ENCODE measurements around the gene SAMD13.
A peak's percentile ranks its signal among the peaks of the same experiment; 100 is the strongest.

Gene SAMD13

DNA sequence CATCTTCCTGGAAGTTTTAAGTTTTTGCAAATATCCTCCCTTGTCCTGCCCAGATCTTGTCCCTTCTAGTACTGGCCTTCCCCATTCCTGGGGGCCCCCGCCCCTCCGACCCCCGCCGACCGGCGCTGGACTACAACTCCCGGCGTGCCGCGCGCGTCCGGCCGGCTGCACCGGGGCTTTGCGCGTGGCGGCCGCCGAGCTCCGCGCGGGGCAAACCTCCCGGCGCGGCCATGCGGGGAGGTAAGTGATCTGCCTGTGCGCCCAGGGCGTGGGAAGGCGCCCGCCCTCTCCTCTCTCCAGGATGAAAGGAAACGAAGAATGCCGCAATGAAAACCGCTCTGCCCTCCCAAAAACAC is 3.2 kb upstream of the SAMD13 start:
- peak overlapping the region; percentile 81 for H3K9ac ChIP-seq
- H3K27me3 ChIP-seq (ENCODE audit: insufficient read depth, low read depth), result no peaks in the 10 kb centered on the region
- H3K4me2 ChIP-seq, result peak overlapping the region; percentile 21; the same call in 1 of the 2 replicates
- no peak overlapping the region for H3K4me3 ChIP-seq (IDR thresholded peaks at IDR 0.05; ENCODE audit: insufficient read depth, low read depth, low read length)
- no peak overlapping the region for H3K27ac ChIP-seq
- TF ChIP-seq, protein P1, sequence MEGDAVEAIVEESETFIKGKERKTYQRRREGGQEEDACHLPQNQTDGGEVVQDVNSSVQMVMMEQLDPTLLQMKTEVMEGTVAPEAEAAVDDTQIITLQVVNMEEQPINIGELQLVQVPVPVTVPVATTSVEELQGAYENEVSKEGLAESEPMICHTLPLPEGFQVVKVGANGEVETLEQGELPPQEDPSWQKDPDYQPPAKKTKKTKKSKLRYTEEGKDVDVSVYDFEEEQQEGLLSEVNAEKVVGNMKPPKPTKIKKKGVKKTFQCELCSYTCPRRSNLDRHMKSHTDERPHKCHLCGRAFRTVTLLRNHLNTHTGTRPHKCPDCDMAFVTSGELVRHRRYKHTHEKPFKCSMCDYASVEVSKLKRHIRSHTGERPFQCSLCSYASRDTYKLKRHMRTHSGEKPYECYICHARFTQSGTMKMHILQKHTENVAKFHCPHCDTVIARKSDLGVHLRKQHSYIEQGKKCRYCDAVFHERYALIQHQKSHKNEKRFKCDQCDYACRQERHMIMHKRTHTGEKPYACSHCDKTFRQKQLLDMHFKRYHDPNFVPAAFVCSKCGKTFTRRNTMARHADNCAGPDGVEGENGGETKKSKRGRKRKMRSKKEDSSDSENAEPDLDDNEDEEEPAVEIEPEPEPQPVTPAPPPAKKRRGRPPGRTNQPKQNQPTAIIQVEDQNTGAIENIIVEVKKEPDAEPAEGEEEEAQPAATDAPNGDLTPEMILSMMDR (conservative IDR thresholded peaks at IDR 0.05; ENCODE audit: low read depth, low read length), result no peak
- peak overlapping the region; percentile 89 for H2AFZ ChIP-seq (ENCODE audit: low read depth)
- no peaks in the 10 kb centered on the region for H4K20me1 ChIP-seq (ENCODE audit: insufficient read depth)
- peaks cover 6% of the 10 kb centered on the region for H3K4me1 ChIP-seq (ENCODE audit: low read depth, poor library complexity, severe bottlenecking)
- H3K36me3 ChIP-seq (ENCODE audit: insufficient read depth), result no peaks in the 10 kb centered on the region
- no peaks in the 10 kb centered on the region for H3K79me2 ChIP-seq (ENCODE audit: insufficient read depth, low read depth)

DNA sequence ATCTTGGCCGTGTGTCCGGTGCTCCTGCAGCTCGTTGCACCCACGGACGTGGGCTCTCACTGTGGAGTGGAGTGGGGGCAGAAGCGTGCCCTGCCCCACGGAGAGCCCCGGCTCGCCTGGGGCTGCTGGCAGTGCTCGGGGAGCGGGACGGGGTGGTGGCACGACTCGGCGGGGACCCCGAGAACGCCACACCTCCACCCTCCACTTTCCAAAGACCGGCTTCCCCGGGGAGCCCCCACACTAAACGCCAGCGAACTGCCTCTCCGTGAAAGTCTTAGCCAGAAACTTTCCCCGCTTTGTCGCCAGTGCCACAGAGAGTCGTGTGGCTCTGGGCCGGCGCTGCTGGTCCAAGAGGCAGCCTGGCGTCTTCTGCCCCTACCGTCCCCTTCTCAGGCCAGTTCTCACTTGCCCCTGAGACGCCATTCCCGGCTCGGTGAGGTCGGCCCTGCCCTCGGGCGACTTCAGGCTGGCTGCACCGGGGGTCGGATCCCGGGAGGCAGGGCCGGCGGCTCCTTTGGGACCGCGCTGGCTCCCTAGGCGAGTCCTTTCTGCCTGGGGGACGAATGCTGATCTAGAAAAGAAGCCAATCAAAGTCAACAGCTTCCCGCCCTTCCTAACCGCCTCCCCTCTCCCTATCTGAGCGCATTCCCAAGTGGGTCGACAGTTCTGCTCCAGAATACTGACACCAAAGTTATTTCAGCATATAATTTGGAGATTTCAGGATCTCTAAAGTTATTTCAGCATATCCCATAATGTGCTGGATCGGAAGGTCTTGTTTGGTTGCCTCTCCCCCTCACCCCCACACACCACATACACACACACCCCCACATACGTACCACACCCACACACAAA is 2.6 kb upstream of the SAMD13 start:
- Histone ChIP-seq H3K27me3 (ENCODE audit: insufficient read depth, low read depth) (no peaks in the 10 kb centered on the region), H3K4me3 (IDR thresholded peaks at IDR 0.05; ENCODE audit: insufficient read depth, low read depth, low read length) (no peak overlapping the region), H3K9ac (peak overlapping the region; percentile 81), H3K27ac (no peak overlapping the region), H3K4me2 (peak overlapping the region; percentile 51; the same call in 1 of the 2 replicates), H3K36me3 (ENCODE audit: insufficient read depth) (no peaks in the 10 kb centered on the region), H4K20me1 (ENCODE audit: insufficient read depth) (no peaks in the 10 kb centered on the region), H3K79me2 (ENCODE audit: insufficient read depth, low read depth) (no peaks in the 10 kb centered on the region), H2AFZ (ENCODE audit: low read depth) (peak overlapping the region; percentile 89), H3K4me1 (ENCODE audit: low read depth, poor library complexity, severe bottlenecking) (peaks cover 6% of the 10 kb centered on the region)
- TF ChIP-seq, protein P1 (conservative IDR thresholded peaks at IDR 0.05; ENCODE audit: low read depth, low read length), result no peak

DNA sequence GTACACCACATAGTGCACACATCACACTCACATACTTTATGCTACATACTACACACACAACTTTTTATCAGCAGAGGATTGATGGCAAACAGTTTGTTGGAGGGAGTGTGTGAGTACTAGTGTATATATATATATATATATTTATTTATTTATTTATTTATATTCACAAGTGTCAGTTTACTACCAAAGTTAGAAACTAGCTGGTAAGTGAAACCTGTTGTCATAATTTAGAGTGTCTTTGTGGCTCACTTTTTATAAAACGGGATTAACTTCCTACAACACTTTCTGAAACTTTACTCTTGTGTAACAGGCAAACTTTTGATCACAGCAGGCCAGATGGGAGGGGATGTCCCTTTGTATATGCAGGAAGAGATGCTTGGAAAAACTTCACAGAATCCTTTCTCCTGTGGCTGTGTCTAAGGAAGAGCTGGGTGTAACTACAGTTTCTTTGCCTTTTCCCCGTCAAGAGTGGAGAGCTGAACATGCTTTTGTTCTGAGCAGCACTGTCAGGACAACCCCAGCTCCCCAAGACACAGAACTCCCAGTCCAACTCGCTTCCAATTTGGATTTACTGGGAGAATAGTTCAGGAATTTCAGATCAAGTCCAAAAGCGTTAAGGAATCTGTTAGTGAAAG is 1.9 kb upstream of the SAMD13 start:
- Histone ChIP-seq H3K4me1 (ENCODE audit: low read depth, poor library complexity, severe bottlenecking) (peaks cover 6% of the 10 kb centered on the region), H3K9ac (no peak overlapping the region), H3K36me3 (ENCODE audit: insufficient read depth) (no peaks in the 10 kb centered on the region), H2AFZ (ENCODE audit: low read depth) (no peak overlapping the region), H3K4me2 (peak overlapping the region; percentile 51; the same call in 1 of the 2 replicates), H3K27ac (no peak overlapping the region), H4K20me1 (ENCODE audit: insufficient read depth) (no peaks in the 10 kb centered on the region), H3K79me2 (ENCODE audit: insufficient read depth, low read depth) (no peaks in the 10 kb centered on the region), H3K4me3 (IDR thresholded peaks at IDR 0.05; ENCODE audit: insufficient read depth, low read depth, low read length) (no peak overlapping the region), H3K27me3 (ENCODE audit: insufficient read depth, low read depth) (no peaks in the 10 kb centered on the region)
- TF ChIP-seq, protein P1 (conservative IDR thresholded peaks at IDR 0.05; ENCODE audit: low read depth, low read length), result no peak

DNA sequence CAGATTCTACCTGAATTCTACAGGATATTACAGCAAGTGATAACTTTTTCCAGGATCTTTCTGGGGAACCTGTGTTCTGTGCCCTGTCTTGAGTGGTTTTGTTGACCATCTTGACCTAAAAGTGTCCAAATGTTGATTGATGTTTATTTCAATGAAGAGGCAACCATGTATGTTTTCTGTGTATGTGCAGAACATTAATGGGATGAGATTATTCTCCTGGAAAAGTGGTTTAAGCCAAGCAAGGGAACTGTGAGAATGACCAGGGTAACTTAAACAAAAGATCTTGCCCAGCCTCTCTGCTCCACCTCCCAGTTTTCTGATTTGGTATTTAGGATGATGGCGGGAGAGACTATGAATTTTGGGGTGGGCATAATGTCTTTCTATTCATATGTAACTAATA is 1.0 kb upstream of the SAMD13 start:
- Histone ChIP-seq H3K27me3 (ENCODE audit: insufficient read depth, low read depth) (no peaks in the 10 kb centered on the region), H4K20me1 (ENCODE audit: insufficient read depth) (no peaks in the 10 kb centered on the region), H3K4me2 (no peak overlapping the region), H3K36me3 (ENCODE audit: insufficient read depth) (no peaks in the 10 kb centered on the region), H2AFZ (ENCODE audit: low read depth) (no peak overlapping the region), H3K27ac (no peak overlapping the region), H3K9ac (no peak overlapping the region), H3K4me1 (ENCODE audit: low read depth, poor library complexity, severe bottlenecking) (peaks cover 6% of the 10 kb centered on the region), H3K79me2 (ENCODE audit: insufficient read depth, low read depth) (no peaks in the 10 kb centered on the region), H3K4me3 (IDR thresholded peaks at IDR 0.05; ENCODE audit: insufficient read depth, low read depth, low read length) (no peak overlapping the region)
- TF ChIP-seq, protein P1 (conservative IDR thresholded peaks at IDR 0.05; ENCODE audit: low read depth, low read length), result no peak
